CD1c-positive myeloid dendritic cell (primary cell): ENCODE data around the gene SERPINB8.
"Not testable (repeated sequence)": the region's sequence is repeated elsewhere in the genome, so short reads cannot be mapped to it uniquely, and the experiment has no call there.

Source experiments
- DNase-seq: peaks from one replicate; pipeline ENCODE4 v3.0.0-alpha.2; 2016; ENCODE audit errors: extremely low spot score

Gene SERPINB8, protein sequence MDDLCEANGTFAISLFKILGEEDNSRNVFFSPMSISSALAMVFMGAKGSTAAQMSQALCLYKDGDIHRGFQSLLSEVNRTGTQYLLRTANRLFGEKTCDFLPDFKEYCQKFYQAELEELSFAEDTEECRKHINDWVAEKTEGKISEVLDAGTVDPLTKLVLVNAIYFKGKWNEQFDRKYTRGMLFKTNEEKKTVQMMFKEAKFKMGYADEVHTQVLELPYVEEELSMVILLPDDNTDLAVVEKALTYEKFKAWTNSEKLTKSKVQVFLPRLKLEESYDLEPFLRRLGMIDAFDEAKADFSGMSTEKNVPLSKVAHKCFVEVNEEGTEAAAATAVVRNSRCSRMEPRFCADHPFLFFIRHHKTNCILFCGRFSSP

DNA sequence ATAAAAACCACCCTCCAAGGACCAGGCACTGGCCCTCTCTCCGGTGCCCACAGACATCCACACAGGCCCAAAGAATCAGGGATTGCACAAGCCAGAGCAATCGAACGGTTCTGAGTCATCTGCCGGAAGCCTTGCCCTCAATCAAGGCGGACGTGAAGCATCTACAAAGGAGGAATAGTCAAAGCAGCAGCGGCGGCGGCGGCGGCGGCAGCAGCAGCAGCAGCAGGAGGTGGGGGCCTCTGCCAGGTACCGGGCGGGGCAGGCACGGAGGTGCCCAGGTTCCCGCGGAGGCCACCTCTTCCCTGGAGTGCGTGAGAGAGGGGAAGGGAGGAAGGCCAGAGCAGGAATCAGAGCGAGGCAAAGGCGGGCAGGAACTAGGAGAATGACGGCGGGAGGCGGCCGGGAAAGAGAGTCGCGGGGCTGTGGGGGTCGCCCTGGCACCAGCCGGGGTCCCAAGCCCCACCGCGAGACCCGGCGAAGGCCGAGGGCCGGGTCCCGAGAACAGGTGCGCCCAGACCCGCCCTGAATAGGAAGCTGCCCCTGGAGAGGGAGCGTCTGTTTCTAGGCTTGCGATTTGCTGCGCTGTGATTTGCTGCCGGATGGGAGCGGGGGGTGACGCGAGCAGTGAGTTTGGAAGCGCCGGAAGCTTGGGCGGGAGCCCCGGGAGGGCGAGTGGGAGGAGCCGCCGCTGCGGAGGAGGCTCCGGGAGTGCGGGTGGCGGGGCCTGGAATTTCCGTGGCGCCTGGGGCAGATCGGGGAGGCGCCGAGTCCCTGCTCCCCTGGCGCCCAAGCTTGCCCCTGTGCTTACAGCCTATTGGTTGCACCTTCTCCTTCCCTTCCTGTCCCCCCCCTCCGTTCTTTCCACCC, at the start of gene SERPINB8:
TSS of gene SERPINB8 (plus strand) at position 140 of the 867 bp plus-strand sequence. CDS start 8,228 bp downstream, outside the sequence.
- peak; percentile 91 for DNase-seq

DNA sequence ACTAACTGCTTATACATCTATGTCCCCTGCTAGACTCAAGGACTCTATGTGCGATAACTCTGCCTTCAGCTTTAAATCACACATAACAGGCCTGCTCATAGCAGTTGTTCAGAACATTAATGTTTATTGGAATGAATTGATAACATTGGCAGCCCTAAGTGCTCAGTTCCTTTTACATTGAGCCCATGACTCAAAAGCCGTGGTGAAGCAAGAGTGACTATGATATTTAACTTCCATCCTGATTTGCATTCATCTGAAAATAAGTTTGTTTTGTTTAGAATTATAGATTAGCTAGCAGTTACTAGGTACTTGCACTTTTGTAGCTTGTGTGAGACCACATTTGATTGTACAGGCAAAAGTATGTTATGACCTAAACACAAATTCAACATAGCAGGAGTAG, 47.8 kb upstream of the SERPINB8 start:
- no peak for DNase-seq

DNA sequence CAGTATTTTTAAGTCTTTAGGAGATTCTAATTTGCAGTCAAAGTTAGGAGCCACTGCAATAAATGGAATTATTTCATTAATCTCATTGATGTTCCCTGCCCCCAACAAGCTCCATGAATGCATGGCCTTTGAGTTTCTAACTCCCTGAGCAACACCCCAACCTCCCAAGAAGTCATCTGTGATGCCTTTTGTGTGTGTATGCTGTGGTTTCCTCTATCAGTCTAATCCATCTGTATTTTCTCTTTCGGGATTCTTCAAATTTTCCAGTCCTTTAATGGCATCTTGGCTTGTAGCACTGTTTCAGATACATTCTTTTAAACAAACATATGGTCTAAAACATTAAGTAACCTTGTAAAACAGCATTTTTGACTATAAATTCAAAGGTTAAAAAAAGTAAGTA, 45.3 kb upstream of the SERPINB8 start:
- no peak for DNase-seq

DNA sequence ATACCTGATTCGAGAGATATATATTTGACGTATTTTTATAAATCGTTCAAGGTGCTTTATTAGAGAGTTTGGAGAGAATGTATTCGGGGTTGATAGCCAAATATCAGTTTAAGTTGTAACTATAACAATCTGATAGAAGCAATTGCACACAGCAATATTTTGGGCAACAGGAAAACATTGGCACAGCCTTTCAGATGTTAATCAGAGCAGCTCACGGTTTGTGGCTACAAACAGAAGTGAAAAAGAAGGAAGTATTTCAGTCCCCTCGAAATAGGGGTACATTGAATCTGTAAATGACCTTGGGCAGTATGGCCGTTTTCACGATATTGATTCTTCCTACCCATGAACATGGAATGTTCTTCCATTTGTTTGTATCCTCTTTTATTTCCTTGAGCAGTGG, 41.5 kb upstream of the SERPINB8 start:
- DNase-seq = peak; percentile 17

DNA sequence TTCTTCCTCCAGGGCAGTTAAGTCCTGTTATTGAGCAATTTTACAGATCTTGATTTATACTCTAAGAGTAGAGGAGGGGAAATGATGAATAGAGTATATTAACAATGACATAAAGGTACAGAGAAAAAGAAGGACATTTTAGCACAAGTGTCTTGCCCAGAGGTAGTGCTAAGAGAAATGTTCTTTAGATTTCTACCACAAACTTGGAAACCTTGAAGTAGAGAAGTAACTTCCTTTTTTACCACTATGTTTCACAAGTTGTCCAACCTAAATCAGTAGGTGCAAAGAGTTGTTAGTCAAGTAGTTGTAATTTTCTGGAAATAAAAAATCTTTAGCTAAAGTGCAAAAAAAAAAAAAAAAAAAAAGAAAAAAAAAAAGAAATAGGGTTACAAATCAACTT, 40.5 kb upstream of the SERPINB8 start:
- not testable (repeated sequence) for DNase-seq

DNA sequence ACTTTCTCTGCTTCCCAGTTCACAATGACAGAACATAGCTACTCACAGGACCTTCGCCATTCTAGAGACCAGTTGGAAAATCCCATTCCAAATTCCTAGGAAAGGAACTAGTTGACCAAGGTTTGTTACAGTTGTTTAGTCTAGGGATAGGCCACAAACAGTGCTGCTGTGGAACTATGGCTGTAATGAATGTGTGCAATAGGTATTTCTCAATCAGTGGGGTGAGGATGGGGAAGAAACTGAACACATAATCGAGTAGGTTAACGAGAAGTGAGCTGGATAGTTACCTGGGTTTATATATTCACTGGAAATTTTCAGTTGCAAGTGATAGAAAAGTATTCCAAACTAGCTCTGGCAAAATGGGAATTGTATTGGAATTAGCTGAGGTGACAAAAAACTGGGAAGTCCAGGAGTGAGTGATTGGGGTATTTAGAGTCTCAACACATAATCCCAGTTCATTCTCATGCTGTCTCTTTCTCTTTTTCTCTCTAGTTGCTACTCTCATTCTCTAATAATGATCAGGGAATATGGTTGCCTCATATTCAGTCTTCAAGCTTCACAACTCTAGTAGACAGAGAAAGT, 39.0 kb upstream of the SERPINB8 start:
- DNase-seq = peak; percentile 26

DNA sequence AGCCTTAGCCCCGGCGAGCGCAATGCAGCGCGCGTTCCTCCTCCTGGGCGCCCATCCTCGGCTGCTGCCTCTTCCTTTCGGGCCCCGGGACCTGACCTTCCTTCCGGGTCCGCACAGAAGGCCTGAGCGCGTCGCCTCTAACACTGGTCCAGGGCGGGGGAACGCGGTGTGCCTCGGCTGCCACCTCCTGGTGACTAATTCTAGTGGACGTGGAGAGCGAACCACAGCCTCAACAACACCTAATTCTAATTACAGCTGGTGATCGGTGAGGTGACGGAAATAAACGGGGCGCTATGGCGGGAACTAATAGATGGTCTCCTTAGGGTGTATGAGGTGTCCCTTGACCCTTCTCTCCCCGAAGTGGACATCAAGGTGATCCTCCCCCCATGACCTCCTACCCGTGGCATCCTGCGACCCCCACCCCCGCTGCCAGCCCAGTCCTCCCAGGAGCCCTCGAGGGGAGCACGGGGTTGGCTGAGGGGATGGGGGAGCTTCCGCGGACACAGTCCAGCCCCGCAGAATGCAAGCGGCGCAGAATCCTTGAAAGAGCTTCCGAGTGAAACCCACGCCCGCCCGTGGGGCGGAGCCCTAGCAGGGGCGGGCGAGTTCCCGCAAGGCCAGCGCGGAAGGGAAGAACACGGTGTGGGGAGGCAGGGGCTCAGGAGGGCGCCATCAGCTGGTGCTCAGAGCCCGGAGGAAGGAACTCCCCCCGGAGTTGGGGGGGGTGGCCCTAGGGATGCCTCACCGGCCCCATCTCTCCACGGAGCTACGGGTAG, 33.5 kb upstream of the SERPINB8 start:
- DNase-seq = peak; percentile 87

DNA sequence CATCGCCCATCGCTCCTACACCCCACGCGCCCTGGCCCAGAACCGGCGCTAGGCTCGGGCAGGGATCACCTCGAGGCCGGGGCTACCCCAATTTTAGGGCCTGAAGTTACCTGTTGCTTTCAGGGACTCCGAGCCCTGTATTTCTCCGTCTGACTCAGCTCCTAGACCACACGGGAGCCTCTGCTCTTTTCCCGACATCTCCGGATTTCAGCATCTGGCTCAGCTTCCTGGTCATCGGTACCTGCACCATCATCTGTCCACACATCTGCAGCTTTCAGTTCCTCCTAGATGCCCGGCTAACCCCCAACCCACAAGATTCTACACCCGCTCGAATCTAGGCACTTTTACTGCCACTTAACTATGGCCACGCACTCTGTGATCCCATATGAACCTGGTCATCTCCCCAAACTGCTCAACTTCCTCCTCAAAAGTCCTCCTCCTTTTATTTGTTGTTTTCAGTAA, 32.9 kb upstream of the SERPINB8 start:
- DNase-seq = no peak

DNA sequence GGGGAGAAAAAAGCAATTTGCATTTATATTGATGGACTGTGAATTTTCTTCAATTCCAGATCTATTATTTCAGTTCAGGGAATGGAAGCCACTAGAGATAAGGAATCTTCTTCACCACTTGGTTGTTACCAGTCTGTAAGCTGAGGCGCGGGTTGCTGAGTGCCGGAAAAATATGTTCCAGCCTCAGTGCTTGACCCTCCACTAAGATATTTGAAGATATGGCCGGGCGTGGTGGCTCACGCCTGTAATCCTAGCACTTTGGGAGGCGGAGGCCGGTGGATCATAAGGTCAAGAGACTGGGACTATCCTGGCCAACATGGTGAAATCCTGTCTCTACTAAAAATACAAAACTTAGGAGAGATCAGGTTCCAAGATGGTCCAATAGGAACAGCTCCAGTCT, 29.9 kb upstream of the SERPINB8 start:
- no peak for DNase-seq

DNA sequence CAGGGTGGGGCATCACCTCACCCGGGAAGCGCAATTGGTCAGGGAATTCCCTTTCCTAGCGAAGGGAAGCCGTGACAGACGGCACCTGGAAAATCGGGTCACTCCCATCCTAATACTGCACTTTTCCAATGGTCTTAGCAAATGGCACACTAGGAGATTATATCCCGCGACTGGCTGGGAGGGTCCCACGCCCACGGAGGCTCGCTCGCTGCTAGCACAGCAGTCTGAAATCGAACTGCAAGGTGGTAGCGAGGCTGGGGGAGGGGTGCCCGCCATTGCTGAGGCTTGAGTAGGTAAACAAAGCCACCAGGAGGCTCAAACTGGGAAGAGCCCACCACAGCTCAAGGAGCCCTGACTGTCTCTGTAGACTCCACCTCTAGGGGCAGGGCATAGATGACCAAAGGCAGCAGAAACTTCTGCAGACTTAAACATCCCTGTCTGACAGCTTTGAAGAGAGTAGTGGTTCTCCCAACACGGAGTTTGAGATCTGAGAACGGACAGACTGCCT, 29.3 kb upstream of the SERPINB8 start:
- not testable (repeated sequence) for DNase-seq

DNA sequence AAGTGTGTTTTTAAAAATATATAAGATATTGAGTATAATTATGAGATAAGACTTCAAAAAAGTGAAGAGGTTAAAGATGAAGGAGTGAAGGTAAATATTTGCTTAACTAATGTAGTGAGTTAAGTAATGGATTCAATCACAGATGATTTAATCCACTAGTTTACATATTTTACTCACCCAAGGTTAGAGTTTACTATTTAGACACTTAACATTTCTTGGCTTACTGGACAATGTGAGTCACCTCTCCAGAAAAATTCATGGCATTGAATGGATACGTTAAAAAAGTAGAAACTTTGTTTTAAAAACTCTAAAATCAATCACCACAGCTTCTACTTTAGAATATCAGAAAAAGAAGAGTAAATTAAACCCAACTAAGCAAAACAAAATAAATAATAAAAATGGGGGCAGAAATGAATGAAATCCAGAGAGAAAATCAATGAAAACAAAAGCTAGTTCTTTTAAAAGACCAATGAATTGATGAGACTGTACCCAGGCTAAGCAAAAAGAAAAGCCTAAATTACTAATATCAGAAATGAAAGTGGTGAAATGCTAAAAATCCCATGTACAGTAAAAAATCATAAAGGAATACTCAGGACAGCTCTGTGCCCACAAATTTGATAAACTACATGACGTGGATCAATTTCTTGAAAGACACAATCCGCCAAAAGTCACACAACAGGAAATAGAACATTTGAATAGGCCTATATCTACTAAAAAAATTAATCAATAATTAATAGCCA, 22.7 kb upstream of the SERPINB8 start:
- no peak for DNase-seq

DNA sequence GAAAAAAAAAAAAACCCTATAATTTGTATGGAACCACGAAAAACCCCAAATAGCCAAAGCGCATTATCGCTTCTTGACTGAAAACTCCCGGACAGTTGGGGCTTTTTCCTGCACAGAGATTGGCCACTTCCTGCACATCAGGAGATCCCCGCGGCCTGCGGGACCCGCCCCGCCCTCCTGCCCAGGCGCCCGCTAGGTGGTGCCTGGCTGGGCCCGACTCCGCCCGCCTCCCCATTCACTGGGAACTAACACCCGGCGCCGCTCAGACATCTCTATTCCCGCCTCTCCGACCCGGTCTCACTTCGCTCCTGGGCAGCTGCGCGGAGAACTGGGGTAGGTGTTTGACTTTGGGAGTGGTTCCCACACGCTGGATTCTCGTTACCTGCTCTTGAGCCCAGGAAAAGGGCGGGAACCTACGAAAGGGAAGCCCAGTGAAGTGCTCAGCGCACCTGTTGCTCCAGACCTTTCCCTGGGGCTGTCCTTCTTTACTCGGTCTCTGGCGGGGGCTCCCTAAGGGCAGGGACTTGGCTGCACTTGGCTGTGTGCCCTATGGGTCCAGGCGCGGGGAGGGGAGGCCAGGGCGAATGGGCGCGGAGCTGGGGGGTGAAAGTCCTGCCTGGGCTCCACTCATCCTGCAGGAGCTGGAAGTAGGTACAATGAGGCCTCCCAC, 20.7 kb upstream of the SERPINB8 start, which contains the start of gene HMSD:
TSS of gene HMSD (plus strand) at position 234 of the 670 bp plus-strand sequence. CDS start 4,155 bp downstream, outside the sequence.
- DNase-seq = peak; percentile 71

DNA sequence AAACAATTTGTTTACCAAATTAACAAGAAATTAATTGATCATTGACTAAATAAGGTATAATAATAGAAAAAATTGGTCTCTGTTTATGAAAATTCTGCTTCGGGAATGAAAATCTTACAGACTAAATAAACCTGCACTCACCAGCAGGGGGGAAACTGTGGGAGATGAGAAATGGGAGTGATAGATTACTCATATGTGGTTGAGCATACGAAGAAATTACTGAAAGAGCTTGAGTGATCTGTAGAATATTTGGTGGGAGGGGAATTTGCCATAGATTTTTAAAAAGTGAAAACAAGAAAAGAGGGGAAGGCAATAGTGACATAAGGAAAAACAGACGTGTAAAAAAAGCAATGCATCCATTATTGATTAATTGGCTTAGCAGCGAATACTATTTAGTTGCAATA, 18.6 kb upstream of the SERPINB8 start:
- DNase-seq = no peak

DNA sequence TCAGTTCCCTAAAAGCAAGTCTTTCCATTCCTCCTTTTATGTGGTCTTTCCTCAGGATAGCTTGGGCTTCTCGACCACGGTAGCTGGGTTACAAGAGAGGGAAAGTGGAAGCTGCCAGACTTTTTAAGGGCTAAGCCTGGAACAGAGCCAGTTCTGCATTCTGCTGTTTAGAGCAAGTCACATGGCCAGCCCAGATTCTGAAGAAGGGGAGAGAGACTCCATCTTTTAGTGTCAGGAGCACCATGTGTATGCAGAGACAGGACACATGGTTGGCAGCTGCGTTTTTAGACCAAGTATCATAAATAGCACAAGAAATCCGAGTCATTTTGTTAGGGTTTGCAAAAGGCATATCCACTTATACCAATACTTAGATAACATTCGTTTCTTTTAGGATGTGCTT, 16.1 kb upstream of the SERPINB8 start:
- no peak for DNase-seq

DNA sequence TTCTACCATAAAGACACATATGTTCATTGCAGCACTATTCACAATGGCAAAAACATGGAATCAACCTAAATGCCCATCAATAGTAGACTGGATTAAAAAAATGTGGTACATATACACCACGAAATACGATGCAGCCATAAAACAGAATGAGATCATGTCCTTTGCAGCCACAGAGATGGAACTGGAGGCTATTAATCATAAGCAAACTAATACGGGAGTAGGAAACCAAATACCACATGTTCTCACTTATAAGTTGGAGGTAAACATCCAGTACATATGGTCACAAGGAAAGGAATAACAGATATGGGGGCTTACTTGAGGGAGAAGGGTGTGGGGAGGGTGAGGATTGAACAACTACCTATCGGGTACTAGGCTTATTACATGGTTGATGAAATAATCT, 13.1 kb upstream of the SERPINB8 start:
- no peak for DNase-seq

DNA sequence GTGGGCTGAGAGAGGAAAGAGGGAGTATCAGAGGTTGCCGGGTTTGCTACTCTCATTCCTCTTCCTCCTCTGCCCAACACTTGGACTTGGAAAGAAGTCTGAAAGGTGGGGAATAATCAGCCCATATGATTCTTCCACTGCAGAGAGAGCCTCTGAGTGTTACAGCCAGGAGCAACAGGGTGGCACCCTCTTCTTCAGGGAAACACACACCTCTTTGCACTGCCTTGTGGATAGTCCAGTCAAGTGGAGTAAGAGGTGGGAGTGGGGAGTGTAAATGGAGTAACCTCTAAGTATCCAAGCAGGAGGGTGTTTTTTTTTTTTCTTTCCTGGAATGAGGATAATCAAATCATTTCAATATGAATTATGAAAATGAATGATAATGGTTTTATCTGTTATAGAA, 9.0 kb upstream of the SERPINB8 start:
- no peak for DNase-seq

DNA sequence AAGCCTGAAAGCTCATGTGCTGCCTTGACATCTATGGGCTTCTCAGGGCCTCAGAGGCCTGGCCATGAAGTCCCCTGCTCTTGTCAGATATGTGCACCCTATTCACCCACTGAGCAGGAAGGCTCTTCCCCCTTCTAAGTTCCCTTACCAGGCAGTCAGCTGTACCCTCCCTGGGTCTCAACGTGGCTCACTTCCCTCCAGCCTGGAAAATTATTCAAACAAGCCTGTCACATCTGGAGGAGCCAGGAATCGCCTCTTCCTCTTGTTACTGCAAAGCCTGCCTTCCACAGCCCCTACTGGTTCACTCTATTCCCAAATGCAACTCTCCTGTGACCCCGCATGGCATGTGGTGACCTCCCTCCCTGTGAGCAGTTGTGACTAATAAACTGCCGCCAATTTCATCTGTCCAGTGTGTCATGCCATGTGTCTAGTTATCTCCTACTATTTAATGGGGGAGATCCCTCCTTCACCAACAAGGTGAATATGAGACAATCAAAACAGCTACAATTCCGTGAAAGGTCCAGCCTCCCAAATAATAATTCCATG, 8.4 kb upstream of the SERPINB8 start:
- peak; percentile 50 for DNase-seq

DNA sequence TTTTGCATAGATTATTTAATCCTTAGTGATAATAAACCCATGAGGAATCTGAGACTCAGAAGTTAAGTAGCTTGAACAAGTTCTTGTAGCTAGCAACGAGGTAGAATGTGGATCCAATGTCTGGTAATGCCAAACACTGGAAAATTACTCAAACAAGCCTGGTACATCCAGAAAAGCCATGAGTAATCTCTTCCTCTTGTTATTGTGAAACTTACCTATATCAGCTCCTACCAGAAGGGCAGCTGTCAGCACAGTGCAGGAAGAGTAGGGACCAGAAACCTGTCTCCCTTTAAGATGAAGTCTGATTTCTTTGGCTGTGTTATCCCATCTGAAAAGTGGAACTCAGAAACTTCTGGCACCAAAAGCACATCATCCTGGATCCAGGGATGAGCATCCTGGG, 7.7 kb upstream of the SERPINB8 start:
- no peak for DNase-seq

DNA sequence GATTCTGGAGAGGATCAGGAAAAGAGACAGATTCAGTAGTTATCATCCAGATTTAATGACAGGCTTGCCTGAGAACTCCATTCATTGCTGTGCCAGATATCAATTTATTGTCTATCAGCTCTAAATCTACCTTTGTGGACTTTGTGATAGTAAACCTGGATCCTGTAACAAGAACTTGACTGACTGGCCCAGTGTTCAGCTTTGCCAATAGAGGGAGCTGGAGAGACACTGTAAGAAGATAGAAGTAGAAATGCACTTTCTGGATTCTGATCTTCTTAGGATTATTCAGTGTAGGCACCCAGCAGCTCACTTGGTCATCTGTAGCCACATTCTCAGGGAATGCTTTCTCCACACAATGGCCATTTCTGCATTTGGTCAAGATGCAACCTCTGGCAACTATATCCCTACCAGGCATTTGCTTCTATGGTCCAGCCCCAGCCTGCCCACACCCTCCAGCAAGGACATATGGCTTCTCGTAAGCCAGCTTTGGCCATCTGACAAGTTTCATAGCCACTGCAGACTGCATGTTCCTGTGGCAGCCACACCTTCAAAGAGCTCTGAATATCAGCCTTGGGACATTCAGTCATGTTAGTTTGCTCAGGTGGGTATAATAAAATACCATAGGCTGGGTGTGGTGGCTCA, 6.1 kb upstream of the SERPINB8 start:
- peak; percentile 72 for DNase-seq
